Endodermal cell (in vitro differentiated cells): ENCODE measurements around the gene FOXQ1. TPM values are rescaled to one million over a fixed set of nuclear protein-coding genes. Genes with fewer than 3 reads are reported as not detected.

ENCODE experiments used
- DNase-seq: peaks from one replicate; pipeline ENCODE4 v3.0.0-alpha.2; 2017
- H3K27ac ChIP-seq: 2 replicates; pipeline ENCODE4 v1.5.1; 2013; ENCODE audit warnings: mild to moderate bottlenecking, low read depth, low read length, moderate library complexity
- H3K27me3 ChIP-seq: 2 replicates; pipeline ENCODE4 v1.6.1; 2013; ENCODE audit warnings: mild to moderate bottlenecking, low read length, moderate library complexity; ENCODE audit not compliant: insufficient read depth, control insufficient read depth, poor library complexity, severe bottlenecking
- H3K36me3 ChIP-seq: 2 replicates; pipeline ENCODE4 v1.7.0; 2013; ENCODE audit warnings: mild to moderate bottlenecking, low read length, moderate library complexity; ENCODE audit not compliant: control insufficient read depth, insufficient read depth
- H3K4me1 ChIP-seq: one replicate; pipeline ENCODE4 v1.7.0; 2013; ENCODE audit warnings: low read length; ENCODE audit not compliant: control insufficient read depth, insufficient read depth
- H3K4me3 ChIP-seq: 2 replicates; pipeline ENCODE4 v1.5.1; 2013; ENCODE audit warnings: mild to moderate bottlenecking, low read length, moderate library complexity
- H3K9ac ChIP-seq: 2 replicates; pipeline ENCODE4 v1.6.1; 2013; ENCODE audit warnings: mild to moderate bottlenecking, low read length, moderate library complexity; ENCODE audit not compliant: poor library complexity, severe bottlenecking; ENCODE audit errors: extremely low read depth
- H3K9me3 ChIP-seq: 2 replicates; pipeline ENCODE4 v1.6.1; 2013; ENCODE audit warnings: mild to moderate bottlenecking, low read length, moderate library complexity; ENCODE audit not compliant: control insufficient read depth
- H3K27ac Mint-ChIP-seq: 2 replicates; pipeline ENCODE4 v1.8.0; 2020; ENCODE audit warnings: mixed read lengths
- H3K27me3 Mint-ChIP-seq: 2 replicates; pipeline ENCODE4 v1.8.0; 2021; ENCODE audit warnings: mild to moderate bottlenecking, mixed read lengths; ENCODE audit not compliant: insufficient read depth
- H3K36me3 Mint-ChIP-seq: 2 replicates; pipeline ENCODE4 v1.8.0; 2020; ENCODE audit warnings: low read depth, mixed read lengths
- H3K4me1 Mint-ChIP-seq: 2 replicates; pipeline ENCODE4 v1.8.0; 2020; ENCODE audit warnings: mixed read lengths
- H3K4me3 Mint-ChIP-seq: 2 replicates; pipeline ENCODE4 v1.8.0; 2020; ENCODE audit warnings: mild to moderate bottlenecking, moderate library complexity, mixed read lengths
- H3K9me3 Mint-ChIP-seq: 2 replicates; pipeline ENCODE4 v1.8.0; 2020; ENCODE audit warnings: mild to moderate bottlenecking, mixed read lengths
- CTCF ChIP-seq: fragments of 200-600 bp; sonication (generic); conservative IDR thresholded peaks from 2 replicates; pipeline ENCODE4 v1.5.0; 2021; ENCODE audit warnings: antibody characterized with exemption, mild to moderate bottlenecking
- WGBS, 2 experiments: methylation state at CpG; one replicate each; pipeline versions ENCODE4 v1.1.5 to v1.1.7; 2013; ENCODE audit warnings: missing lambda C conversion rate in 2 of 2, mixed read lengths in 1 of 2; ENCODE audit not compliant: insufficient coverage in 1 of 2, insufficient read length in 1 of 2; 5-methylcytosine and 5-hydroxymethylcytosine counted together
- total RNA-seq, 2 donors: library from RNA; stranded (reverse); fragmentation: NEBNext Ultra II Directional in 1 of 2; extraction: Animal tissue kit (Norgen Biotek cat#: 25700) in 1 of 2; gene quantifications; 2 replicates in 1 of 2; 3 replicates in 1 of 2; pipeline ENCODE4 v1.2.1, GENCODE V29; 2021

Gene FOXQ1
- total RNA-seq, 2 donors from 2014 or later, result 7.8 to 41.3 TPM

- H3K27ac Mint-ChIP-seq, result no peak overlapping the region
- no peak overlapping the region for H3K4me3 Mint-ChIP-seq
- H3K36me3 Mint-ChIP-seq, result peaks cover 4% of the 10 kb centered on the region
- no peaks in the 10 kb centered on the region for H3K27me3 Mint-ChIP-seq
- no peak for TF ChIP-seq CTCF
- Histone ChIP-seq H3K9ac (no peak overlapping the region), H3K27ac (no peak overlapping the region), H3K4me3 (no peak overlapping the region), H3K4me1 (no peaks in the 10 kb centered on the region), H3K27me3 (no peaks in the 10 kb centered on the region), H3K9me3 (peaks cover 33% of the 10 kb centered on the region), H3K36me3 (no peaks in the 10 kb centered on the region)
- peaks cover 36% of the 10 kb centered on the region for H3K9me3 Mint-ChIP-seq
- peak; percentile 54 for DNase-seq
- peaks cover 3% of the 10 kb centered on the region for H3K4me1 Mint-ChIP-seq
- 94 to 95% methylated on average over 2 to 3 of the region's 3 CpGs for WGBS, 2 experiments
These were observed 35.3 kb downstream of the FOXQ1 start for GRCh38 chr6:1347161-1347560.

GRCh38 chr6:1348675-1349074 is 36.8 kb downstream of the FOXQ1 start:
- Histone ChIP-seq H3K9ac (no peak overlapping the region), H3K36me3 (no peaks in the 10 kb centered on the region), H3K4me3 (no peak overlapping the region), H3K27me3 (no peaks in the 10 kb centered on the region), H3K4me1 (no peaks in the 10 kb centered on the region), H3K27ac (no peak overlapping the region), H3K9me3 (peaks cover 46% of the 10 kb centered on the region)
- 33 to 66% methylated on average over 1 of the region's 1 CpG for WGBS, 2 experiments
- Mint-ChIP-seq H3K4me3 (no peak overlapping the region), H3K27ac (no peak overlapping the region), H3K9me3 (peaks cover 49% of the 10 kb centered on the region), H3K27me3 (peaks cover 2% of the 10 kb centered on the region), H3K36me3 (peaks cover 4% of the 10 kb centered on the region), H3K4me1 (peaks cover 3% of the 10 kb centered on the region)
- peak; percentile 71 for DNase-seq
- TF ChIP-seq CTCF, result no peak

GRCh38 chr6:1349655-1350054 is 37.8 kb downstream of the FOXQ1 start:
- H3K27me3 Mint-ChIP-seq, result peaks cover 3% of the 10 kb centered on the region
- H3K27me3 ChIP-seq, result no peaks in the 10 kb centered on the region

More at GRCh38 chr6:1349655-1350054, 37.8 kb downstream of the FOXQ1 start:
- Histone ChIP-seq H3K4me1 (no peaks in the 10 kb centered on the region), H3K27ac (no peak overlapping the region), H3K9me3 (peaks cover 40% of the 10 kb centered on the region), H3K9ac (no peak overlapping the region), H3K36me3 (no peaks in the 10 kb centered on the region), H3K4me3 (no peak overlapping the region)
- H3K4me3 Mint-ChIP-seq, result no peak overlapping the region
- peaks cover 4% of the 10 kb centered on the region for H3K36me3 Mint-ChIP-seq
- no peak for DNase-seq
- 63 to 65% methylated on average over 1 of the region's 1 CpG for WGBS, 2 experiments
- TF ChIP-seq CTCF, result no peak
- peaks cover 3% of the 10 kb centered on the region for H3K4me1 Mint-ChIP-seq
- H3K27ac Mint-ChIP-seq, result no peak overlapping the region
- H3K9me3 Mint-ChIP-seq, result peaks cover 40% of the 10 kb centered on the region
